Endothelial cell of umbilical vein (primary cell): ENCODE data around the gene LDLRAD3.

ENCODE experiments used
- CTCF ChIP-seq, 2 donors: IDR thresholded peaks; 1 replicate in 1 of 2; 2 replicates in 1 of 2; pipeline ENCODE4 v1.5.1; 2011; ENCODE audit warnings: low read length in 2 of 2, mild to moderate bottlenecking in 2 of 2, moderate library complexity in 2 of 2, control low read depth in 1 of 2, inconsistent platforms in 1 of 2, low read depth in 1 of 2; ENCODE audit not compliant: insufficient read depth in 1 of 2; ENCODE audit errors: extremely low read depth in 1 of 2
- MYC ChIP-seq: IDR thresholded peaks from one replicate; pipeline ENCODE4 v1.6.1; 2011; ENCODE audit warnings: mild to moderate bottlenecking, low read depth, low read length

DNA sequence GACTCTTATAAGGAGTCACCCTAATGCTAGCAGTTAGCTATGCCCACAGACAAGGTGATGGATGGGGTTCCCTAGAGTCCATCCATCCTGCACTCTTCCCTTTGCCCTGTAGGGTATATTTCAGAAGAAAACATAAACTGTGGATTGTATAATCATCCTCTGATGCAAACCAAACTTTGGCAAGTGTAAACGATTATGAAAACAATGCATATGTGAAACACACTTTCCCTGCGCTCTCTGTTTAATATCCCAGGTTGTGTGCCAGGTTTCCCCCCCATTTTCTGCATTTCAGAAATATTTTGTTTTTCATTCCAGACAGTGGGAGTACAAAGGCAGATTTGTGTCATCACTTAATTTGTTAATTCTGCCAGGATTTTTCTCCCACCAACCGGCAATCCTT lies 110.0 kb downstream of the LDLRAD3 start:
- TF ChIP-seq CTCF (IDR thresholded peaks at IDR 0.05; ENCODE audit: extremely low read depth in 1 of 2, insufficient read depth in 1 of 2, low read depth in 1 of 2, low read length in 2 of 2) (no peak), MYC (no peak)
